Ishikawa (cell line): ENCODE data around the gene EPN2.

Experiments
- CEBPB ChIP-seq: IDR thresholded peaks from 2 replicates; pipeline ENCODE4 v1.6.1; 2012
- CREB1 ChIP-seq: IDR thresholded peaks from 2 replicates; pipeline ENCODE4 v1.6.1; 2012; ENCODE audit warnings: low read depth
- EGR1 ChIP-seq: IDR thresholded peaks from 2 replicates; pipeline ENCODE4 v1.6.1; 2012
- EP300 ChIP-seq: IDR thresholded peaks from 2 replicates; pipeline ENCODE4 v1.6.1; 2012; ENCODE audit warnings: borderline replicate concordance
- FOXM1 ChIP-seq: IDR thresholded peaks from 2 replicates; pipeline ENCODE4 v1.6.1; 2012; ENCODE audit warnings: low read depth, borderline replicate concordance
- MAX ChIP-seq: IDR thresholded peaks from 2 replicates; pipeline ENCODE4 v1.6.1; 2012
- NFIC ChIP-seq: IDR thresholded peaks from 2 replicates; pipeline ENCODE4 v1.6.1; 2012
- RAD21 ChIP-seq: IDR thresholded peaks from 2 replicates; pipeline ENCODE4 v1.6.1; 2012; ENCODE audit warnings: low read depth
- REST ChIP-seq: IDR thresholded peaks from 2 replicates; pipeline ENCODE4 v1.6.1; 2012; ENCODE audit warnings: low read depth, mild to moderate bottlenecking
- TAF1 ChIP-seq: IDR thresholded peaks from 2 replicates; pipeline ENCODE4 v1.6.1; 2012; ENCODE audit warnings: low read depth, mild to moderate bottlenecking
- TCF12 ChIP-seq: IDR thresholded peaks from 2 replicates; pipeline ENCODE4 v1.6.1; 2012; ENCODE audit warnings: low read depth
- TEAD4 ChIP-seq: IDR thresholded peaks from 2 replicates; pipeline ENCODE4 v1.6.1; 2012
- USF1 ChIP-seq: IDR thresholded peaks from 2 replicates; pipeline ENCODE4 v1.6.1; 2012
- YY1 ChIP-seq: IDR thresholded peaks from 2 replicates; pipeline ENCODE4 v1.6.1; 2012; ENCODE audit warnings: low read depth
- ZBTB7A ChIP-seq: IDR thresholded peaks from 2 replicates; pipeline ENCODE4 v1.6.1; 2012; ENCODE audit warnings: low read depth

EPN2 gene

GRCh38 chr17:19316761-19317358, 79.7 kb downstream of the EPN2 start:
- TF ChIP-seq REST (no peak), MAX (no peak), CREB1 (no peak), TCF12 (peak; percentile 85), TAF1 (0 out of 2 replicates have a peak, but pooled peaks have one; percentile 38), TEAD4 (peak; percentile 88), EP300 (peak; percentile 75), FOXM1 (0 out of 2 replicates have a peak, but pooled peaks have one; percentile 45)

- TF ChIP-seq USF1 (no peak; the same call in 1 of the 2 replicates), FOXM1 (no peak; the same call in 1 of the 2 replicates), YY1 (peak; percentile 48; the same call in 1 of the 2 replicates), EP300 (peak; percentile 13), MAX (peak; percentile 69), CEBPB (no peak), REST (no peak), CREB1 (peak; percentile 65; the same call in 1 of the 2 replicates), ZBTB7A (0 out of 2 replicates have a peak, but pooled peaks have one; percentile 25), TCF12 (peak; percentile 72), TEAD4 (no peak), NFIC (peak; percentile 57; the same call in 1 of the 2 replicates), RAD21 (peak; percentile 76), TAF1 (peak; percentile 48; the same call in 1 of the 2 replicates), EGR1 (peak; percentile 67; the same call in 1 of the 2 replicates)
These were observed 80.4 kb downstream of the EPN2 start for GRCh38 chr17:19317359-19318095.

- no peak for TF ChIP-seq MAX
These were observed 81.4 kb downstream of the EPN2 start for GRCh38 chr17:19318611-19319010.

- TF ChIP-seq MAX (no peak), YY1 (no peak), REST (no peak), EGR1 (no peak), NFIC (no peak), RAD21 (no peak), CREB1 (no peak), CEBPB (no peak), USF1 (no peak), TEAD4 (no peak), FOXM1 (no peak)
These were observed 82.8 kb downstream of the EPN2 start for GRCh38 chr17:19319771-19320505.
